HepG2 (cell line): ENCODE results near the gene ARHGAP19.

Experiments
- CHD4 ChIP-seq: fragments of 200-600 bp; sonication (generic); IDR thresholded peaks from 2 replicates; pipeline ENCODE4 v1.7.0; 2017; ENCODE audit warnings: mild to moderate bottlenecking, low read length, borderline replicate concordance
- HDAC6 ChIP-seq: fragments of 200-600 bp; sonication (generic); IDR thresholded peaks from 2 replicates; pipeline ENCODE4 v1.7.0; 2017; ENCODE audit warnings: mild to moderate bottlenecking, antibody characterized with exemption, low read length, low read depth
- KDM2A ChIP-seq: sonication (generic); formaldehyde crosslinking; IDR thresholded peaks from 2 replicates; pipeline ENCODE4 v1.4.0; 2020; ENCODE audit warnings: low read depth, missing genetic modification reagents, borderline replicate concordance
- MYNN ChIP-seq: sonication (generic); formaldehyde crosslinking; IDR thresholded peaks from 2 replicates; pipeline ENCODE4 v1.4.0; 2020; ENCODE audit warnings: mild to moderate bottlenecking, low read depth, missing genetic modification reagents
- RBM39 ChIP-seq: fragments of 200-400 bp; formaldehyde crosslinking; IDR thresholded peaks from one replicate; pipeline ENCODE4 v1.6.1; 2018; ENCODE audit warnings: antibody characterized with exemption, mild to moderate bottlenecking, low read depth, low read length; ENCODE audit not compliant: poor library complexity, severe bottlenecking
- RELA ChIP-seq: sonication (generic); formaldehyde crosslinking; IDR thresholded peaks from 2 replicates; pipeline ENCODE4 v1.4.0; 2020; ENCODE audit warnings: missing genetic modification reagents
- ZNF234 ChIP-seq: sonication (generic); formaldehyde crosslinking; conservative IDR thresholded peaks from 2 replicates; pipeline ENCODE4 v1.5.1; 2020; ENCODE audit warnings: mild to moderate bottlenecking, missing genetic modification reagents
- TF ChIP-seq, protein P1 (sequence below): sonication (generic); formaldehyde crosslinking; IDR thresholded peaks from 2 replicates; pipeline ENCODE4 v1.4.0; 2020; ENCODE audit warnings: mild to moderate bottlenecking, missing genetic modification reagents, borderline replicate concordance
- TF ChIP-seq, protein P2 (sequence below): sonication (generic); formaldehyde crosslinking; IDR thresholded peaks from 2 replicates; pipeline ENCODE4 v1.8.1; 2022; ENCODE audit warnings: low read depth, mild to moderate bottlenecking, missing genetic modification reagents
- TF ChIP-seq, protein P3 (sequence below): IDR thresholded peaks from 2 replicates; pipeline ENCODE4 v1.6.1; 2012; ENCODE audit warnings: inconsistent platforms

DNA sequence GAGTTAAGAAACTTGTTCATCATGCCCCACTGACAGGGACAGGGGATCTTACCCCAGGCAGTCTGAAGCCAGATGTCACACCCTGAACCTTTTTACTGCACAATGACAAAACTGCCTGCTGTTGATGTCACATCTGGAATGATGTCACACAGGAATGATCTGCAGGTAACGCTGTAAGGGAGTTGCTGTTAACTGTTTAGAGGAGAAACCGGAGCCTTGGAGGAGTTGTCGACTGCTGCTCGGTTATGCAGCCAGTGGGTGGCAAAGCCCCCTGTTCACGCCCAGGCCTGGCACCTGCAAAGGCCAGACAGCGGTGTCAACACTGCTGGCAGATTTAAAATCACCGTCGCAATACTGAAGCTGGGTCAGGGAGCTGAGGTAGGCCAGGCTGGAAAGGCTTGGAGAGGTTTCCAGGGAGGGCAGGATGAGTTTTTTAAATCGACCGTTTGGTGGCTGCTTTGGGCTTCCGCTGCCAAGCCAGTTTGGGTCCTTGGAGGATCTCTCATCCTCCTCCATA is 96.7 kb downstream of the ARHGAP19 start:
- TF ChIP-seq, protein P1, sequence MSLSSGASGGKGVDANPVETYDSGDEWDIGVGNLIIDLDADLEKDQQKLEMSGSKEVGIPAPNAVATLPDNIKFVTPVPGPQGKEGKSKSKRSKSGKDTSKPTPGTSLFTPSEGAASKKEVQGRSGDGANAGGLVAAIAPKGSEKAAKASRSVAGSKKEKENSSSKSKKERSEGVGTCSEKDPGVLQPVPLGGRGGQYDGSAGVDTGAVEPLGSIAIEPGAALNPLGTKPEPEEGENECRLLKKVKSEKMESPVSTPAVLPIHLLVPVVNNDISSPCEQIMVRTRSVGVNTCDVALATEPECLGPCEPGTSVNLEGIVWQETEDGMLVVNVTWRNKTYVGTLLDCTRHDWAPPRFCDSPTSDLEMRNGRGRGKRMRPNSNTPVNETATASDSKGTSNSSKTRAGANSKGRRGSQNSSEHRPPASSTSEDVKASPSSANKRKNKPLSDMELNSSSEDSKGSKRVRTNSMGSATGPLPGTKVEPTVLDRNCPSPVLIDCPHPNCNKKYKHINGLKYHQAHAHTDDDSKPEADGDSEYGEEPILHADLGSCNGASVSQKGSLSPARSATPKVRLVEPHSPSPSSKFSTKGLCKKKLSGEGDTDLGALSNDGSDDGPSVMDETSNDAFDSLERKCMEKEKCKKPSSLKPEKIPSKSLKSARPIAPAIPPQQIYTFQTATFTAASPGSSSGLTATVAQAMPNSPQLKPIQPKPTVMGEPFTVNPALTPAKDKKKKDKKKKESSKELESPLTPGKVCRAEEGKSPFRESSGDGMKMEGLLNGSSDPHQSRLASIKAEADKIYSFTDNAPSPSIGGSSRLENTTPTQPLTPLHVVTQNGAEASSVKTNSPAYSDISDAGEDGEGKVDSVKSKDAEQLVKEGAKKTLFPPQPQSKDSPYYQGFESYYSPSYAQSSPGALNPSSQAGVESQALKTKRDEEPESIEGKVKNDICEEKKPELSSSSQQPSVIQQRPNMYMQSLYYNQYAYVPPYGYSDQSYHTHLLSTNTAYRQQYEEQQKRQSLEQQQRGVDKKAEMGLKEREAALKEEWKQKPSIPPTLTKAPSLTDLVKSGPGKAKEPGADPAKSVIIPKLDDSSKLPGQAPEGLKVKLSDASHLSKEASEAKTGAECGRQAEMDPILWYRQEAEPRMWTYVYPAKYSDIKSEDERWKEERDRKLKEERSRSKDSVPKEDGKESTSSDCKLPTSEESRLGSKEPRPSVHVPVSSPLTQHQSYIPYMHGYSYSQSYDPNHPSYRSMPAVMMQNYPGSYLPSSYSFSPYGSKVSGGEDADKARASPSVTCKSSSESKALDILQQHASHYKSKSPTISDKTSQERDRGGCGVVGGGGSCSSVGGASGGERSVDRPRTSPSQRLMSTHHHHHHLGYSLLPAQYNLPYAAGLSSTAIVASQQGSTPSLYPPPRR (CRISPR knock-in tag) = no peak
- TF ChIP-seq, protein P2, sequence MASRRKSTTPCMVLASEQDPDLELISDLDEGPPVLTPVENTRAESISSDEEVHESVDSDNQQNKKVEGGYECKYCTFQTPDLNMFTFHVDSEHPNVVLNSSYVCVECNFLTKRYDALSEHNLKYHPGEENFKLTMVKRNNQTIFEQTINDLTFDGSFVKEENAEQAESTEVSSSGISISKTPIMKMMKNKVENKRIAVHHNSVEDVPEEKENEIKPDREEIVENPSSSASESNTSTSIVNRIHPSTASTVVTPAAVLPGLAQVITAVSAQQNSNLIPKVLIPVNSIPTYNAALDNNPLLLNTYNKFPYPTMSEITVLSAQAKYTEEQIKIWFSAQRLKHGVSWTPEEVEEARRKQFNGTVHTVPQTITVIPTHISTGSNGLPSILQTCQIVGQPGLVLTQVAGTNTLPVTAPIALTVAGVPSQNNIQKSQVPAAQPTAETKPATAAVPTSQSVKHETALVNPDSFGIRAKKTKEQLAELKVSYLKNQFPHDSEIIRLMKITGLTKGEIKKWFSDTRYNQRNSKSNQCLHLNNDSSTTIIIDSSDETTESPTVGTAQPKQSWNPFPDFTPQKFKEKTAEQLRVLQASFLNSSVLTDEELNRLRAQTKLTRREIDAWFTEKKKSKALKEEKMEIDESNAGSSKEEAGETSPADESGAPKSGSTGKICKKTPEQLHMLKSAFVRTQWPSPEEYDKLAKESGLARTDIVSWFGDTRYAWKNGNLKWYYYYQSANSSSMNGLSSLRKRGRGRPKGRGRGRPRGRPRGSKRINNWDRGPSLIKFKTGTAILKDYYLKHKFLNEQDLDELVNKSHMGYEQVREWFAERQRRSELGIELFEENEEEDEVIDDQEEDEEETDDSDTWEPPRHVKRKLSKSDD (CRISPR knock-in tag) = no peak
- no peak for TF ChIP-seq RELA (CRISPR knock-in tag)
- TF ChIP-seq HDAC6 = no peak
- TF ChIP-seq CHD4 = no peak
- no peak for TF ChIP-seq KDM2A (CRISPR knock-in tag)
- TF ChIP-seq MYNN = no peak
- TF ChIP-seq RBM39 = no peak
- TF ChIP-seq, protein P3, sequence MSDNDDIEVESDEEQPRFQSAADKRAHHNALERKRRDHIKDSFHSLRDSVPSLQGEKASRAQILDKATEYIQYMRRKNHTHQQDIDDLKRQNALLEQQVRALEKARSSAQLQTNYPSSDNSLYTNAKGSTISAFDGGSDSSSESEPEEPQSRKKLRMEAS = no peak
- no peak for TF ChIP-seq ZNF234 (CRISPR knock-in tag)
